T-helper 2 cell (primary cell): ENCODE data around the gene C1QTNF6.
A peak's percentile ranks its signal among the peaks of the same experiment; 100 is the strongest.

Source experiments
- DNase-seq, 5 experiments: peaks; one replicate each; pipeline versions ENCODE4 v3.0.0 to v3.0.0-alpha.2; 2012 to 2022

The C1QTNF6 gene

DNA sequence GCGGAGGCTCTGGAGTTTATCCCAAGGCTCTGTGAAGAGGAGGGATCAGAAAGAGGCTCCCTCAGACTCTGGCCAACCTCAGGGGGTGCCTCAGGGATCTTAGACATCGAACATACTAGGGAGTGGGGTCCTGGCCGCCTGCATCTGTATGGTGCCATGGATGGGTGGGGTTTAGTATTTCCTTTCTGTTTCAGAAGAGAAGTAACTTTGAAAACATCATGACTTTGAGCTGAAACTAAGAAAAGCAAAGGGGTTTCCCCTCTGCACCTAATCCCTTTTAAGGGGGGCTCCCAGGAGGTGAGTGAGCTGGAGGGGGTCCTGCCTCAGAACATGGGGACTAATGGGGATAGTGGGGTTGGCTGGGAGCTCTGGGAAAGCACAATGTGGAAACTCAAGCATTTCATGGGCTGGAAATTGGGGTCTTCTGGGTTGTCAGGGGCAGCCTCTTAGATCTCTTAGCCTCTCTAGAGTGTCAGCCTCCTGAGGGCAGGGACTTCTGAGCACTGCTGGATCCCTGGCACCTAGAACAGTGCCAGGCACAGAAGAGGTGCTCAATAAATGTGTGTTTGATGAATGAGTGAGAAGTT, 36.0 kb upstream of the C1QTNF6 start:
- DNase-seq = peak in 1 of 5 experiments; percentile 2

DNA sequence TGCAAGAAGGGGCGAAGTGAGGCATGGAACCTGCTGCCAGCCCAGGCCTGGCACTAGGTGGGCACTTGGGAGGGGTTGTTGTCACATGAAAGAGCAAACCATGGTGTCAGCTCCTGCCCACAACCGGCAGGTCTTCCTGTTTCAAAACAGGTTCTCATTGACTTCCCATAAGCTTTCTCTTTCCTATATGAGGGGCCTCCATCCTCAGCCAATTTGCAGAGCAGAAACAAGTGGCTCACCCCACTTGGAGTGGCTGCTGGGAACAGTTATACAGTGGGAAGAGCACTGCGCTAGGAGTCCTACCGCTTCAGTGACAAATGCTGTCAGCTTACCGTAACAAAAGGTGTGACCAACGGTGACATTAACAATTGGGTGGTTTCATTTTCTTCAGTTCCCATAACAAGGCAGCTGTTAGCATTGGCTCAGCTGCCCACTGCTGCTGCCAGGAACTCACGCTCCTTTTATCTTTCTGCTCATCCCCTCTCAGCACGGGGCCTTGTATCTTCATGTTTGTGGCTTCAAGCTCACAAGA, 34.5 kb upstream of the C1QTNF6 start:
- peak in 2 of 5 experiments; percentile 83 to 93 for DNase-seq

DNA sequence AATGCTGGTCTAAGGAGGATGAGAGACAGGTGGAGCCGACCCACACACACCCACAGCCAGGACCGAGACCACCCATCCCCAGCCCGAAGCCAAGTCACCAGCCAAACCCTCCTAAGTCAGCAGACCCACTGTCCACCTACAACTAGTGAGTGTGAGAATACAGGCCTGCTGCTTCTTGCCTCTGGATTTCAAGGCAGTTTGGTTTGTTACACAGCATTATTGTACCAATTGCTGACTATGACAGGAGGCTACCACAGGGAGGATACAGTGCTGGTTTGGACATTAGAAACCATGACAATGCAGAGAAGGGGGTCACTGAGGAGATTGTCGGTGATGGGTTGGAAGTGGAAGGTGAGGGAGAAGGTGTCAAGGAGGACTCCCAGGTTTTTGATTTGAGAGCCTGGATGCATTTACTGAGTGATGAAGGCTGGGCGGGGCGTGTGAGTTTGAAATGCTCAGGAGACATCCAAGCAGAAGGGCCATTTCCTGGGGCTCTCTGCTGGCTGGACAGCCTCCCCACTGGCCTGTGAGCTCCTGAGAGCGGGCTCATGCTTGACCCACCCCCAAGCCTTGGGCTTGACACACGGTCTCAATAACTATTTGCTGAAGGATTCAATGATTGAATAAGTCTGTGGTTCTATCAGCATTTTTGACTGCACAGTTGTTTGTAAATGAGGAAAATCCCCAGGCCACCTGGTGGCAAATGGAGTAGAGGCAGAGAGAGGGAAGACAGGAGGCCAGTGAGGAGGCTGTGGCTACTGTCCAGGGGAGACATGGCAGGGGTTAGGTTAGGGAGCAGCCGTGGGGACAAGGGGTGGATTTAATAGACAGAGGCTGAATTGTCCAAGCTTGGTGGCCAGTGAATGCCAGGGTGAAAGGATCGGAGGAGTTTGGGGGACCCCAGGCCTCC, 33.6 kb upstream of the C1QTNF6 start:
- no peak for DNase-seq

DNA sequence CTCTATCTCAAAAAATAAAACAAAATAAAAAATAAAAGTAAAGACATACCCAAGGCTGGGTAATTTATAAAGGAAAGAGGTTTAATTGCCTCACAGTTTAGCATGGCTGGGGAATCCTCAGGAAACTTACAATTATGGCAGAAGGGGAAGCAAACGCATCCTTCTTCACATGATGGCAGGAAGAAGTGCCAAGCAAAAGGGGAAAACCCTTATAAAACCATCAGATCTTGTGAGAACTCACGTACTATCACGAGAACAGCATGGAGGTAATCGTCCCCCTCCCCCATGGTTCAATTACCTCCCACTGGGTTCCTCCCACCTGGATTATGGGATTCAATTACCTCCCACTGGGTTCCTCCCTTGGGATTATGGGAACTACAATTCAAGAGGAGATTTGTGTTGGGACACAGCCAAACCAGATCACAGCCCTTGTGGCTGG, 32.5 kb upstream of the C1QTNF6 start:
- DNase-seq = peak in 1 of 5 experiments; percentile 53

GRCh38 chr22:37219533-37219932, 31.5 kb upstream of the C1QTNF6 start:
- peak in 1 of 5 experiments; percentile 50 for DNase-seq

DNA sequence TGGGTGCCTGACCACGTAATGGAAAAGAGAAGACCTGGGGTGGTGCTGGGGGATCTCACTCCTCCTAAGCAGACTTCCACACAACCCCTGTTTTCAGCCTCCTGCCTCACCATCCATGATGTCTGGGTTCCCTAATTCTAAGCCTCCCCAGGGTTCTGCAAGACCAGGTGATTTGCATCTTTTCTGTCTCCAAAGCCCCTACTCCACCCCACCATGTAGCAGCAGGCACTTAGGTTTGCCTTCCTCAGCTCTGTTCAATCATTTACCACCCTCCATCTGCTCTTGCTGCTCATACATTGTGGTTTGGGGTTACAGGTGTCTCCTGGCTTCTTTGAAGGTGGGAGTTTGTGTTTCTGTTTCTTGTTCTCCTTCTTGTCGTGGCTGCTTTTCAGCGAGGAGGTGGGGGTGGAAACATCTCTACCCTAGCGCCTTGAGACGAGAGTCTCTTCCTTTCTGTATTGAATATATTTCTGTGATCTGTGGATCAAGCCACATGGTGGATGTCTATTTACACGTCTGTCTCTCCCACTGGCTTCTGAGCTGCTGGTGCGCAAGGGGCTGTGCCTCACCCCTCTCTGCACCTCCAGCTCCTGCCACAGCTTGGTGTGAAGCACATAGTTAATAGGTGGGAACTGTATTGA, 30.8 kb upstream of the C1QTNF6 start:
- DNase-seq = peak in 4 of 5 experiments; percentile 53 to 86 (median 76)

- DNase-seq = no peak
Measured at GRCh38 chr22:37218399-37218770, 30.3 kb upstream of the C1QTNF6 start.

- no peak for DNase-seq
Measured at GRCh38 chr22:37215890-37216289, 27.8 kb upstream of the C1QTNF6 start.

GRCh38 chr22:37214731-37215030, 26.6 kb upstream of the C1QTNF6 start:
- DNase-seq = no peak

DNA sequence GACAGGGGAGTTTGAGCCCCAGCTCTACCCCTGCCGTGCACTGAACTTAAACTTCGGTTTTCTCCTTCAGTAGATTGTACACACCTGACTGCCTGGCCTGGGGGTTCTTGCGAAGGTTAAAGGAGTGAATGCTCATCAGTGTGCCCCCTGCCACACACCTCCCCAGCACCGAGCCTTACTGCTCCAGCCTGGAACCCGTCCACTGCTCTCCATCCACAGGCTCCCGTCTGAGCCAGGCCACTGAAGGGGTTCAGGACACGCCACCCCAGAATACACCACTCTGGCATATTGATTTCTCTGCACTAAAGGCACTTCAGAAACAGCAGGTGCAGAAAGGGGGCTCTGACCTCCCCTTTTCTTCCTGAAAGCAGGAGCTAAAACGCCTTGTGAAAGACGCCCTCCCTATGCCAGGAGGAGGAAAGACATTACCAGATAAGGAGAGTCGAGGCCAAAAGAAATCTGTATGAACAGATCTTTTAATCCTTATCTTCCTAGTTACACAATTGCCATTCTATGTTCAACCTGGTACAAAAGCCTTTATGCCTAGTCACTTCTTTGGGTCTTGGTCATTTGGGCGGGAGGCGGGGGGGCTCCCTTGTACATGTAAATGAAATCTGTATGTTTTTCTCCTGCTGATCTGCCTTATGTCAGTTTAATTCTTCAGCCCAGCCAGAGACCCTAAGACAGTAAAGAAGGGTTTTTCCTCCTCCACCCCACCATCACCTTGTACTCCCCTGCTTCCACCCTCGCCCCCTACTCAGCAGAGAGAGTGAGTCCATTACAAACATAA, 26.1 kb upstream of the C1QTNF6 start:
- no peak for DNase-seq

DNA sequence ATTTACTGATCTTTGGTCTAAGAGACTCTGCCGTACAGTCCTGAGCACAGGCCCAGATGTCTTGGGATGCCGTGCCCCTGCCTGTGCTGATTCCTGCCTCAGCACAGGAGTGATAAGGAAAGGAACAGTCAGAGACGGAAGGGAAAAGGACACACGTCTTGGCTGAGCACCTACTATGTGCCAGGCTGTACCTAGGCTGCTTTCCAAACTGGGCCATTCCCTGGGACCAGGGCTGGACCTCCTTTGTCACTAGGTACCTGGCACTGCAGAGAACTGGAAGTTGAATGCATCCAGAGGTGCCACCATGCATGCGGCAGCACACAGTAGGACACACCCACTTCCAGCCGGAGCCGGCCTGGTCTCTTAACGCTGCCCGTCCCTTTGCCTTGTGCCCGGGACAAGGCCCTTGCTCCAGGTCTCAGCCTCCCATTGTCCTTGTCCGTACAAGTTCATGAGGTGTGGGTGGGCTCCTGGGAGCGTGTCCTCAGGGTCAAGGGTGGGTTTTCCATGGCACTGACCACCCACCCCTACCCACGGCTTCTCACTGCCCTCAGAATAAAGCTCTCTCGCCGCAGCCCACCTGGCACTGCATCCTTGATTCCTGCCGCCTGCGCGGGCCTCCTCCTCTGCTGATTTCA, 25.3 kb upstream of the C1QTNF6 start:
- peak in 1 of 5 experiments; percentile 2 for DNase-seq

GRCh38 chr22:37212174-37212906, 24.3 kb upstream of the C1QTNF6 start, which contains the start of gene SSTR3:
SSTR3 (minus strand) TSS chr22:37212477; CDS start chr22:37207803, 4,674 bp downstream.
- no peak for DNase-seq

GRCh38 chr22:37211866-37212173, 23.8 kb upstream of the C1QTNF6 start:
- peak in 1 of 5 experiments; percentile 1 for DNase-seq

DNA sequence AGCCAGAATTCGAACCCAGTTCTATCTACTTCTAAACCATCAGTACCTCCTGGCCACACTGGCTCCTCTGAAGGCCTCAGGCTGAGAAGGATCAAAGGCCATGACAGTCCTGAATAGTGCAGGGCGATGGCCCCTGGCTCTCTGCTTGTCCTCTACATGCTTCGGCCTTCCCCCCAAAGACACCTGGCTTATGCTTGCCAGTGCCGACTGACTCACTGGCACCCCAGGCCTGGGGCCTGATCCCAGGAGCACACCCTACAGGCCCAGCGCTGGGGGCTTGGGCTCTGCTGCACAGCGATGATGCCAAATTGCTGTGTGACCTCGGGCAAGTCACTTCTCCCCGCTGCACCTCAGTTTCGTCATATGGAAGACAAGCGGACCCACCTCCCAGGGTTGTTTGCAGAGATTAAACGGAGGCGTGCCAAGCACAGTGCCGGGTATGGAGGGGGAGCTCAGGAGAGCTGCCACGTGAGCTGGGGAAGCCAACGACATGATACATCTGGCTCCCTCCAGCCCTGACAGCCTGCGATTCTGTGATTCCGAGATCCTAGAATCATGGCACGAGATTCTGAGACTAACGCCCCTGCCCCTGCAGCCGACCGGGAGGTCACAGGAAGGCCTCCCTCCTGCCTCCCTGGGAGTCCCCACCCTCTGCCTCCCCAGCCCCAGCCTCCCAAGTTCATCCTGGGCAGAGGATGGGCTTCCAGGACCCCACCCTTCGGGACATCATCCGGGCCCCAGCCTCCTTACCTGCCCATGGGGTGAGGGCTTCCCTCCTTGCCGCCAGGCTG, 23.2 kb upstream of the C1QTNF6 start:
- DNase-seq = peak in 1 of 5 experiments; percentile 2

DNA sequence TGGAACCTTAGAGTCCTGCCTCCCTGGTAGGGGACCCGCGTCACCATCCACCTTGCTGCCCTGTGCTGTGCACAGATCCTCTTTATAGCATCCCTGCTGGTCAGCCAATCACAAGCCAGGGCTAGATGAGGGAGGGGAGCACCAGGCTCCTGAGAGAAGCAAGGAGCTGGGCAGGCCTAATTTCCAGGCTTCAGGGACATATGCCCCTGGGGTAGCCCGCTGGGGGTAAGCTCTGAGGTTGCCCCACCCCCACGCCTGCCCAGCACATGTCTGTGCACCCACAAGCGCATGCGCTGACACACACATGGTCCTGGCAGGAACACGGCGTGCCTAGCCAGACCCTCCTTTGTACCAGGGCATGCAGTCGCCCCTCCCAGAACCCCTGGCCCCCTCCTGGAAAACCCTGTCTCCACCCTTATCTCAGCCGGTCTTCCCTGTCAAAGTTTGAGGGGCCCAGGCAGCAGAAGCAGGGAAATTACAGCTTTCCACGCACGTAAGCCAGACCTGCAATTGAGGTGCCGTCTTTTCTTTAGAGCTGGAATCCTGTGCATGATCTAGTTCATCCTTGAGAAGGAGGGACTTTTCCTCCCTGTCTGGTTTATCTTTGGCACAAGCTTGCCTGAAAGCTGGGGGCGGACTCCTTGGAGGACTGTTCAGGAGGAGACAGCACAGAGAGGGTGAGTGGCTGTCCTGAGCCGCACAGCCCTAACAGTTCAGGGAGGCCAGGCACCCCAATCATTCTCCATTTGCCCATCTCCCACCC, 22.2 kb upstream of the C1QTNF6 start:
- no peak for DNase-seq

- DNase-seq = peak in 1 of 5 experiments; percentile 1
Measured at GRCh38 chr22:37209140-37209845, 21.2 kb upstream of the C1QTNF6 start.

DNA sequence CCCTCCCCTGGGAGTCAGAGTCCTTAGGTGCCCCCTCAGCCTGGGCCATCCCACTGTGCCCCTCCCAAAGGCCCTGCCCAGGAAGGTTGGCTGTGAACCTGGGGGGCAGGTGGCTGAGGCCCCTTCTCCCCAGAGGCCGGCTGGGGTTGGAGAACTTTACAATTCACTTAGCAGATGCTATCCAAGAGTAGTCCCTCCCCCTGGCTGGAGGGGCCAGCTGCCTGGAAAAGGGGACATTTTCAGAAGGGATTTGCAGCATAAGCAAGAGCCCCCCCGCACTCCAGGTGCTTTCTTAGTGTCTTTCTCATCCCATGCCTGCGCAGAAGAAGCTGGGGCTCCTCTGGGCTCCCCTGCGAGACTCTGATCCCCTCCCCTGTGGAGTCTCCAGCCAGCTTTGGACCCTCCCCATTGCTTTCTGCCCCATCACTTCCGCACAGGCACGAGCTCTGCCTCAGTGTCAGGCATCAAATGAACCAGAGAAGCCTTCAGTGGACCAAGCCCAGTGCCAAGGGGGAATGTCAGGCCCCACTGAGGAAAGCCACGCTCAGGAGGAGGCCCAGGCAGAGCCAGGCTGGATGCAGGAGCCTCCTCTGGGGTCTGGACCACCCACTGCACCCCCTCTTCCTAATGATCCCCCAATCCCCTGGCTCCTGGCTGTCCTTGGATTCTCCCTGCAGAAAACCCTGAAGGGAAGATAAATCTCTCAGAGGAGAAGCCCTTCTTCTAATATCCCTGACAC, 20.5 kb upstream of the C1QTNF6 start:
- peak in 1 of 5 experiments; percentile 2 for DNase-seq

DNA sequence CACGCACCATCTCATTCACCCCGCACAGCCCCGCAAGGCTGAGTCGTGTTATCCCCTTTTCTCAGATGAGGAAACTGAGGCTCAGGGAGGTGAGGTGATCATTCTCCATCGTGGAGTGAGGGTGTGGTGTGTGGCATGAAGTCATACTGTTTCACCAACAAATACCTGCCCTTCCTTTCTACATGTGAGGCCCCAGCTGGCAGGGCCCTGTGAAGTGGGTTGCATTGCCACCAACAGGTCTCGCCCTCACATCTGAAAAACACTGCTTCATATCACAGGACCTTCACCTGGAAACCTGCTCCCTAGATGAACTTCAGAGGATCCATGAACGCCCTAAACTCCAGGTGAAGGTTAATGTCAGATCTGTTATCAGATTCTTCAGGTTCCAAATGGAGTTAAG, 19.9 kb upstream of the C1QTNF6 start:
- peak in 1 of 5 experiments; percentile 3 for DNase-seq
